ENCODE measurements around the gene SLC9A4.

Gene SLC9A4

GRCh38 chr2:102446936-102447335 lies 26.1 kb upstream of the SLC9A4 start:
- in situ Hi-C loops (cut with HindIII; ENCODE audit: low pct_ligation_motif_present, low pct_unique_long_range_greater_than_20kb, low sequenced_read_pairs) = no loop called here
- no peak for DNase-seq

GRCh38 chr2:102449370-102449974 lies 23.6 kb upstream of the SLC9A4 start:
- in situ Hi-C loops (cut with HindIII; ENCODE audit: low pct_ligation_motif_present, low pct_unique_long_range_greater_than_20kb, low sequenced_read_pairs) = no loop called here
- DNase-seq = peak; percentile 34

GRCh38 chr2:102451968-102452367 lies 21.1 kb upstream of the SLC9A4 start:
- DNase-seq = no peak
- in situ Hi-C loops (cut with HindIII; ENCODE audit: low pct_ligation_motif_present, low pct_unique_long_range_greater_than_20kb, low sequenced_read_pairs) = no loop called here

- DNase-seq = no peak
- in situ Hi-C loops (cut with HindIII; ENCODE audit: low pct_ligation_motif_present, low pct_unique_long_range_greater_than_20kb, low sequenced_read_pairs) = no loop called here
These were observed 19.5 kb upstream of the SLC9A4 start for GRCh38 chr2:102453501-102453900.

- no peak for DNase-seq
These were observed 17.9 kb upstream of the SLC9A4 start for GRCh38 chr2:102455061-102455670.

GRCh38 chr2:102460467-102460866 lies 12.6 kb upstream of the SLC9A4 start:
- no peak for DNase-seq
- in situ Hi-C loops (cut with HindIII; ENCODE audit: low pct_ligation_motif_present, low pct_unique_long_range_greater_than_20kb, low sequenced_read_pairs) = no loop called here

More at GRCh38 chr2:102455061-102455670, 17.9 kb upstream of the SLC9A4 start:
- in situ Hi-C loops (cut with HindIII; ENCODE audit: low pct_ligation_motif_present, low pct_unique_long_range_greater_than_20kb, low sequenced_read_pairs) = no loop called here

- DNase-seq = no peak
- in situ Hi-C loops (cut with HindIII; ENCODE audit: low pct_ligation_motif_present, low pct_unique_long_range_greater_than_20kb, low sequenced_read_pairs) = no loop called here
These were observed 11.8 kb upstream of the SLC9A4 start for GRCh38 chr2:102461188-102461587.

- in situ Hi-C loops (cut with HindIII; ENCODE audit: low pct_ligation_motif_present, low pct_unique_long_range_greater_than_20kb, low sequenced_read_pairs) = no loop called here
These were observed 9.9 kb upstream of the SLC9A4 start for GRCh38 chr2:102463160-102463559.

GRCh38 chr2:102470168-102470567 lies 2.9 kb upstream of the SLC9A4 start:
- DNase-seq = no peak
- in situ Hi-C loops (cut with HindIII; ENCODE audit: low pct_ligation_motif_present, low pct_unique_long_range_greater_than_20kb, low sequenced_read_pairs) = no loop called here

More at GRCh38 chr2:102463160-102463559, 9.9 kb upstream of the SLC9A4 start:
- DNase-seq = no peak

GRCh38 chr2:102473631-102474030 lies 605 bp downstream of the SLC9A4 start:
- DNase-seq = no peak
- in situ Hi-C loops (cut with HindIII; ENCODE audit: low pct_ligation_motif_present, low pct_unique_long_range_greater_than_20kb, low sequenced_read_pairs) = no loop called here

- in situ Hi-C loops (cut with HindIII; ENCODE audit: low pct_ligation_motif_present, low pct_unique_long_range_greater_than_20kb, low sequenced_read_pairs) = no loop called here
- DNase-seq = no peak
These were observed 1.8 kb downstream of the SLC9A4 start for GRCh38 chr2:102474785-102475184.

GRCh38 chr2:102478686-102479470 lies 5.9 kb downstream of the SLC9A4 start:
- in situ Hi-C loops (cut with HindIII; ENCODE audit: low pct_ligation_motif_present, low pct_unique_long_range_greater_than_20kb, low sequenced_read_pairs) = no loop called here
- DNase-seq = no peak

- no peak for DNase-seq
- in situ Hi-C loops (cut with HindIII; ENCODE audit: low pct_ligation_motif_present, low pct_unique_long_range_greater_than_20kb, low sequenced_read_pairs) = no loop called here
These were observed 7.5 kb downstream of the SLC9A4 start for GRCh38 chr2:102480285-102481195.

GRCh38 chr2:102481931-102482330 lies 8.9 kb downstream of the SLC9A4 start:
- no peak for DNase-seq
- in situ Hi-C loops (cut with HindIII; ENCODE audit: low pct_ligation_motif_present, low pct_unique_long_range_greater_than_20kb, low sequenced_read_pairs) = no loop called here

GRCh38 chr2:102483086-102483485 lies 10.1 kb downstream of the SLC9A4 start:
- in situ Hi-C loops (cut with HindIII; ENCODE audit: low pct_ligation_motif_present, low pct_unique_long_range_greater_than_20kb, low sequenced_read_pairs) = no loop called here
- no peak for DNase-seq

GRCh38 chr2:102484310-102485061 lies 11.5 kb downstream of the SLC9A4 start:
- in situ Hi-C loops (cut with HindIII; ENCODE audit: low pct_ligation_motif_present, low pct_unique_long_range_greater_than_20kb, low sequenced_read_pairs) = no loop called here
- no peak for DNase-seq

GRCh38 chr2:102485147-102485785 lies 12.2 kb downstream of the SLC9A4 start:
- in situ Hi-C loops (cut with HindIII; ENCODE audit: low pct_ligation_motif_present, low pct_unique_long_range_greater_than_20kb, low sequenced_read_pairs) = no loop called here
- no peak for DNase-seq

All from ACHN (cell line).